NCI-H2171 treated with DMSO at 0.1 percent for 48 hours (cell line): ENCODE measurements around the gene NPBWR2.

Experiments
- DNase-seq: peaks from one replicate; lab custom pipeline; 2025; lab: John Stamatoyannopoulos, UW

NPBWR2 gene

DNA sequence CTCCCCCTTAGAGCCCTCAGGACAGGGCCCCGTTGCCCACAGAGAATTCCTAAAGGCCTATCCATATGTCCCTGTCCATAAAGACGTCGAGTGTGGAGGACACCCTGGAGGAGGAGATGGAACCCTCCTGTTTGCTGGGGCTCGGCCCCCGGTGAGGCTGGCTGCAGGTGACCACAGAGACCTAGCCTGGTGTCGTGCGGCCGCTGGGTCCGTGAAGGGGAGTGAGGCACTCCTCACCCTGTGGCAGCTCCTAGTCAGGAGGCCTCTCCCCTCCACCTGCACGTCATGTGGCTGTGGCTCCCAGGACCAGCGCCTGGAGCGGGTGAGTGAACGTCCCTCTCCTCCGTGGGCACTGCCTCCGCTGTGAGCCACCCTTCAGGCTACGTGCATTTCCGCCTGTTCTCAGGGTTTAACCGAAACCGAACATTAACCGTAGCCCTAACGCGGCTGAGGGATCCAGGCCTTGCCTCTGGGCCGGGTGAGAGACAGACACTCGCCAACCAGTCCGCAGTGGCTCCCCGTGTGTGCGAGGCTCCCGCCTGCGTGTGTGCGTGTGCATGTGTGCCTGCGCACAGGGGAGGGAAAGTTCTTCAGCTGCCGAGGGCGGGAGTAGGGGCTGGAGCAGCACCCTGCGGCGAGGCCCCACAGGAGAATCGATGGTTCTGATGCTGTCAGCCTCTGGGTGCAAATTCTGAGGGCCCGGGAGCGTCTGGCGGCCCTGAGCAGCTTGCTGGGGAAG, 50.3 kb downstream of the NPBWR2 start:
- DNase-seq, result no peak

GRCh38 chr20:64056639-64056888, 50.8 kb downstream of the NPBWR2 start:
- no peak for DNase-seq

DNA sequence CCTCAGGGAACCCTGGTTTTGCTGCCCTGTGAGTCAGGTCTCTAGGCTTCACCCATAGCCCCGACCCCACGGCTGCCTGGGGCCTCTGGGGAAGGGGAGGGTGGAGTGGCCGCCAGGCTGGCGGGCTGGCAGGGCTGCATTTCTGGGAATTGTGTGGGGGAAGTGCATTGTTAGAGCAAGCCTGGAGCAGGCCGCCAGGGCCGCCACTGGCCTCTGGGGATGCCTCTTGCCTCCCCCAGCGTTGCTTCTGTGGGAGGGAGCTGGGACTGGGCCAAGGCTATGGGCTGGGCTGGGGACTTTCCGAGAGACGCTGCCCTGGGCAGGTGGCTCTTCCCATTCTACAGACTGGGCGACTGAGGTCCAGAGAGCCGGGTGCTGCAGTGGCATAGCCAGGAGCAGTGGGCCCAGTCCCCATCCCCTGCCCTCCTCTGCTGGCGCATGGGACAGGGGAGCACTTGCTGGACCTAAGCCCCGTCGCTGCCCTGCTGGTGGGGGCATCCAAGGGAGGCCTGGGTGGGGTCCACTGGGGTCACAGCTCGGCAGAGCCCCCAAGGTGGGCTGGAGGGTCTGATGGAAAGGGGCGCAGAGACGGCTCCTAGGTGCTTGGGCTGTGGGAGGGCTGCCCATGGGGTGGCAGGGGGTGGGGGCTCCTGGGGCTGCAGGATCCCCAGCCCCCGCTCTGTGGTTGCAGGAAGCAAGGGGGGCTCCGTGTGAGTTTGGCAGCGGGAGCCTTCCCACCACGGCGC, 51.3 kb downstream of the NPBWR2 start:
- peak; percentile 63 for DNase-seq

- DNase-seq, result peak; percentile 61
Observed at GRCh38 chr20:64055396-64055892, 51.9 kb downstream of the NPBWR2 start.

DNA sequence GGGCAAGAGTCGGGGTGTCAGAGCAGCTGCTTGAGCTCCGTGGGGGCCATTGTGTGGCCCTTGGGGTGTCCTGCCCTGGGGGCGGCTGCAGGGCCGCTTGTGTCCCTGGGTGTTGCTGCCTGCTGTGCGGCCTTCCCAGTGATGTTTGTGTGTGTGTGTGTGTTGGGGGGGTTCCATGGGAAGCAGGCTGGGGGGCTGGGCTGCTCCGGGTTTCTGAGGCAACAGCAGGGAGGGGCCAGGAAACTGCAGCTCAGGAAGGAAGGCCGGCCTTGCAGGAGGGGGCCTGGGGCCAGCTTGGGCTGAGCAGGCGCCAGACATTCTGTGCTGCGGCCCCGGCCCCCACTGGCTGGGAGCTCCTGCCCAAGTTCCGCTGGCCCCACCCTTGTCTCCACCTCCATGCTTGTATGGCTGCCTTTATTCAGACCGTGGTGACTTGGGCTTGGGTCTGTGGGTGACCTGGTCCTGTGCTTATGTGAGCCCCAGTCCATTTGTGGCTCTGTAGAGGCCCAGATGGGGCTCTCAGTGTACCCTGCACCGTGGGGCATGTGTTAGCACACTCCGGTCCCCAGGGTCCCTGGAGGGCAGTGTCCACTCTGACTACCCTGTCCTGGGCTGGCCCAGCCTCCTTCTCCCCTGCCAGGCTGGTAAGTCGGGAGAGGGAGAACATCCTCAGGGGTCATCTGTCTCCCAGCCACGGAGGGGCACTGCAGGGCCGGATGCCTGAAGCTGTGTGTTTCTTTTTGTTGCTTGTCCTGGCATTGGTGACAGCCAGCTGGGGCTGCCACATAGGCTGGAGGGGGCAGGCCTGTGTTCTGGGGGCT, 53.3 kb downstream of the NPBWR2 start:
- no peak for DNase-seq
